HG03571 (cell line): ENCODE results near the gene SYNDIG1L.
"Not testable (repeated sequence)": the region's sequence is repeated elsewhere in the genome, so short reads cannot be mapped to it uniquely, and the experiment has no call there.

ENCODE experiments used
- ATAC-seq: cut with Tn5 transposase; IDR thresholded peaks from one replicate; pipeline ENCODE4 v1.9.1; 2021; ENCODE audit not compliant: unreplicated experiment

The SYNDIG1L gene

GRCh38 chr14:74426202-74426582 is at the start of gene SYNDIG1L:
SYNDIG1L (minus strand) TSS chr14:74426210; CDS start chr14:74409744, 16,466 bp downstream.
- no peak for ATAC-seq

- ATAC-seq: no peak
These were observed 49.7 kb upstream of the SYNDIG1L start for GRCh38 chr14:74475678-74476077.

GRCh38 chr14:74474376-74474775 is 48.4 kb upstream of the SYNDIG1L start:
- no peak for ATAC-seq

GRCh38 chr14:74472601-74473000 is 46.6 kb upstream of the SYNDIG1L start:
- no peak for ATAC-seq

- ATAC-seq: no peak
These were observed 43.8 kb upstream of the SYNDIG1L start for GRCh38 chr14:74469548-74470518.

- ATAC-seq: no peak
These were observed 42.5 kb upstream of the SYNDIG1L start for GRCh38 chr14:74468513-74468912.

- no peak for ATAC-seq
These were observed 39.3 kb upstream of the SYNDIG1L start for GRCh38 chr14:74465335-74465734.

- ATAC-seq: no peak
These were observed 38.8 kb upstream of the SYNDIG1L start for GRCh38 chr14:74464785-74465184.

GRCh38 chr14:74463697-74464096 is 37.7 kb upstream of the SYNDIG1L start:
- ATAC-seq: no peak

GRCh38 chr14:74462993-74463392 is 37.0 kb upstream of the SYNDIG1L start:
- no peak for ATAC-seq

GRCh38 chr14:74459976-74460375 is 34.0 kb upstream of the SYNDIG1L start:
- ATAC-seq: no peak

GRCh38 chr14:74459289-74459946 is 33.4 kb upstream of the SYNDIG1L start:
- ATAC-seq: no peak

GRCh38 chr14:74457565-74457895 is 31.5 kb upstream of the SYNDIG1L start:
- no peak for ATAC-seq

- ATAC-seq: no peak
These were observed 30.9 kb upstream of the SYNDIG1L start for GRCh38 chr14:74456684-74457564.

GRCh38 chr14:74454397-74454796 is 28.4 kb upstream of the SYNDIG1L start:
- not testable (repeated sequence) for ATAC-seq

GRCh38 chr14:74444866-74445265 is 18.9 kb upstream of the SYNDIG1L start:
- no peak for ATAC-seq

GRCh38 chr14:74442757-74443156 is 16.7 kb upstream of the SYNDIG1L start:
- ATAC-seq: no peak

- no peak for ATAC-seq
These were observed 15.1 kb upstream of the SYNDIG1L start for GRCh38 chr14:74441113-74441512.

- ATAC-seq: no peak
These were observed 12.4 kb upstream of the SYNDIG1L start for GRCh38 chr14:74438351-74438915.

- ATAC-seq: no peak
These were observed 11.6 kb upstream of the SYNDIG1L start for GRCh38 chr14:74437496-74438053.

GRCh38 chr14:74434294-74434693 is 8.3 kb upstream of the SYNDIG1L start:
- ATAC-seq: no peak
